ENCODE data around the gene SLC2A6.

The SLC2A6 gene

GRCh38 chr9:133483611-133484010 is 4.7 kb upstream of the SLC2A6 start:
- Histone ChIP-seq H3K27me3 (replicated peaks; ENCODE audit: control insufficient read depth, insufficient read depth, low read length) (peaks cover 5% of the 10 kb centered on the region), H3K4me3 (ENCODE audit: low read length) (no peak overlapping the region), H3K9ac (ENCODE audit: low read length) (no peak overlapping the region), H3K36me3 (ENCODE audit: control insufficient read depth, insufficient read depth, low read length, severe bottlenecking) (no peaks in the 10 kb centered on the region), H3K9me3 (ENCODE audit: control insufficient read depth, low read length) (no peaks in the 10 kb centered on the region), H3K4me1 (ENCODE audit: control insufficient read depth, insufficient read depth, low read length) (peaks cover 6% of the 10 kb centered on the region)
- DNase-seq (ENCODE audit: low read depth) = no peak

GRCh38 chr9:133477992-133478850 is 678 bp downstream of the SLC2A6 start:
- DNase-seq (ENCODE audit: low read depth) = peak; percentile 47
- peaks cover 36% of the 10 kb centered on the region for H3K36me3 ChIP-seq (ENCODE audit: control insufficient read depth, insufficient read depth, low read length, severe bottlenecking)
- H3K4me3 ChIP-seq (ENCODE audit: low read length) = peak overlapping the region; percentile 89
- no peaks in the 10 kb centered on the region for H3K27me3 ChIP-seq (replicated peaks; ENCODE audit: control insufficient read depth, insufficient read depth, low read length)
- no peaks in the 10 kb centered on the region for H3K9me3 ChIP-seq (ENCODE audit: control insufficient read depth, low read length)
- H3K4me1 ChIP-seq (ENCODE audit: control insufficient read depth, insufficient read depth, low read length) = peaks cover 36% of the 10 kb centered on the region
- peak overlapping the region; percentile 92 for H3K9ac ChIP-seq (ENCODE audit: low read length)

GRCh38 chr9:133477461-133477860 is 1.4 kb downstream of the SLC2A6 start:
- peak overlapping the region; percentile 92 for H3K9ac ChIP-seq (ENCODE audit: low read length)
- H3K4me1 ChIP-seq (ENCODE audit: control insufficient read depth, insufficient read depth, low read length) = peaks cover 36% of the 10 kb centered on the region
- H3K27me3 ChIP-seq (replicated peaks; ENCODE audit: control insufficient read depth, insufficient read depth, low read length) = no peaks in the 10 kb centered on the region
- H3K36me3 ChIP-seq (ENCODE audit: control insufficient read depth, insufficient read depth, low read length, severe bottlenecking) = peaks cover 44% of the 10 kb centered on the region
- DNase-seq (ENCODE audit: low read depth) = no peak
- H3K9me3 ChIP-seq (ENCODE audit: control insufficient read depth, low read length) = no peaks in the 10 kb centered on the region
- H3K4me3 ChIP-seq (ENCODE audit: low read length) = peak overlapping the region; percentile 89

- Histone ChIP-seq H3K27me3 (replicated peaks; ENCODE audit: control insufficient read depth, insufficient read depth, low read length) (no peaks in the 10 kb centered on the region), H3K9ac (ENCODE audit: low read length) (peak overlapping the region; percentile 42), H3K4me3 (ENCODE audit: low read length) (peak overlapping the region; percentile 89), H3K4me1 (ENCODE audit: control insufficient read depth, insufficient read depth, low read length) (peaks cover 36% of the 10 kb centered on the region), H3K9me3 (ENCODE audit: control insufficient read depth, low read length) (no peaks in the 10 kb centered on the region), H3K36me3 (ENCODE audit: control insufficient read depth, insufficient read depth, low read length, severe bottlenecking) (peaks cover 49% of the 10 kb centered on the region)
- DNase-seq (ENCODE audit: low read depth) = no peak
Observed at GRCh38 chr9:133476941-133477340, 2.0 kb downstream of the SLC2A6 start.

GRCh38 chr9:133476036-133476931 is 2.6 kb downstream of the SLC2A6 start:
- peak overlapping the region; percentile 42 for H3K9ac ChIP-seq (ENCODE audit: low read length)
- H3K9me3 ChIP-seq (ENCODE audit: control insufficient read depth, low read length) = no peaks in the 10 kb centered on the region
- H3K4me1 ChIP-seq (ENCODE audit: control insufficient read depth, insufficient read depth, low read length) = peaks cover 36% of the 10 kb centered on the region
- peak overlapping the region; percentile 89 for H3K4me3 ChIP-seq (ENCODE audit: low read length)
- no peaks in the 10 kb centered on the region for H3K27me3 ChIP-seq (replicated peaks; ENCODE audit: control insufficient read depth, insufficient read depth, low read length)
- no peak for DNase-seq (ENCODE audit: low read depth)
- H3K36me3 ChIP-seq (ENCODE audit: control insufficient read depth, insufficient read depth, low read length, severe bottlenecking) = peaks cover 56% of the 10 kb centered on the region

- Histone ChIP-seq H3K4me3 (ENCODE audit: low read length) (no peak overlapping the region), H3K36me3 (ENCODE audit: control insufficient read depth, insufficient read depth, low read length, severe bottlenecking) (peaks cover 56% of the 10 kb centered on the region), H3K9ac (ENCODE audit: low read length) (no peak overlapping the region), H3K27me3 (replicated peaks; ENCODE audit: control insufficient read depth, insufficient read depth, low read length) (no peaks in the 10 kb centered on the region), H3K9me3 (ENCODE audit: control insufficient read depth, low read length) (no peaks in the 10 kb centered on the region), H3K4me1 (ENCODE audit: control insufficient read depth, insufficient read depth, low read length) (peaks cover 36% of the 10 kb centered on the region)
- DNase-seq (ENCODE audit: low read depth) = no peak
Observed at GRCh38 chr9:133475292-133476012, 3.4 kb downstream of the SLC2A6 start.

- Histone ChIP-seq H3K9me3 (ENCODE audit: control insufficient read depth, low read length) (no peaks in the 10 kb centered on the region), H3K4me1 (ENCODE audit: control insufficient read depth, insufficient read depth, low read length) (peaks cover 36% of the 10 kb centered on the region), H3K9ac (ENCODE audit: low read length) (no peak overlapping the region), H3K4me3 (ENCODE audit: low read length) (no peak overlapping the region), H3K36me3 (ENCODE audit: control insufficient read depth, insufficient read depth, low read length, severe bottlenecking) (peaks cover 56% of the 10 kb centered on the region), H3K27me3 (replicated peaks; ENCODE audit: control insufficient read depth, insufficient read depth, low read length) (no peaks in the 10 kb centered on the region)
- no peak for DNase-seq (ENCODE audit: low read depth)
Observed at GRCh38 chr9:133474853-133475252, 4.0 kb downstream of the SLC2A6 start.

- no peak overlapping the region for H3K4me3 ChIP-seq (ENCODE audit: low read length)
- H3K27me3 ChIP-seq (replicated peaks; ENCODE audit: control insufficient read depth, insufficient read depth, low read length) = no peaks in the 10 kb centered on the region
- peaks cover 31% of the 10 kb centered on the region for H3K4me1 ChIP-seq (ENCODE audit: control insufficient read depth, insufficient read depth, low read length)
- H3K9me3 ChIP-seq (ENCODE audit: control insufficient read depth, low read length) = no peaks in the 10 kb centered on the region
- no peak for DNase-seq (ENCODE audit: low read depth)
- no peak overlapping the region for H3K9ac ChIP-seq (ENCODE audit: low read length)
- peaks cover 56% of the 10 kb centered on the region for H3K36me3 ChIP-seq (ENCODE audit: control insufficient read depth, insufficient read depth, low read length, severe bottlenecking)
Observed at GRCh38 chr9:133474215-133474614, 4.7 kb downstream of the SLC2A6 start.

- H3K9ac ChIP-seq (ENCODE audit: low read length) = no peak overlapping the region
- no peaks in the 10 kb centered on the region for H3K27me3 ChIP-seq (replicated peaks; ENCODE audit: control insufficient read depth, insufficient read depth, low read length)
- no peaks in the 10 kb centered on the region for H3K9me3 ChIP-seq (ENCODE audit: control insufficient read depth, low read length)
- H3K4me3 ChIP-seq (ENCODE audit: low read length) = no peak overlapping the region
- peaks cover 56% of the 10 kb centered on the region for H3K36me3 ChIP-seq (ENCODE audit: control insufficient read depth, insufficient read depth, low read length, severe bottlenecking)
- H3K4me1 ChIP-seq (ENCODE audit: control insufficient read depth, insufficient read depth, low read length) = peaks cover 30% of the 10 kb centered on the region
- no peak for DNase-seq (ENCODE audit: low read depth)
Observed at GRCh38 chr9:133473743-133474142, 5.2 kb downstream of the SLC2A6 start.

- Histone ChIP-seq H3K4me3 (ENCODE audit: low read length) (no peak overlapping the region), H3K4me1 (ENCODE audit: control insufficient read depth, insufficient read depth, low read length) (peaks cover 23% of the 10 kb centered on the region), H3K9ac (ENCODE audit: low read length) (no peak overlapping the region), H3K9me3 (ENCODE audit: control insufficient read depth, low read length) (no peaks in the 10 kb centered on the region), H3K27me3 (replicated peaks; ENCODE audit: control insufficient read depth, insufficient read depth, low read length) (no peaks in the 10 kb centered on the region), H3K36me3 (ENCODE audit: control insufficient read depth, insufficient read depth, low read length, severe bottlenecking) (peaks cover 56% of the 10 kb centered on the region)
- DNase-seq (ENCODE audit: low read depth) = no peak
Observed at GRCh38 chr9:133472753-133473378, 6.0 kb downstream of the SLC2A6 start.

Measured in adipocyte (in vitro differentiated cells).